MM.1S (cell line): ENCODE data around the gene MCM6.

ENCODE experiments used
- CTCF ChIP-seq: fragments of 300-600 bp; sonication (generic); IDR thresholded peaks from 2 replicates; pipeline ENCODE4 v1.5.1; 2016; ENCODE audit warnings: antibody characterized with exemption, low read length, mixed read lengths
- EZH2 ChIP-seq: fragments of 300-600 bp; sonication (generic); optimal IDR thresholded peaks from 2 replicates; pipeline ENCODE3; 2017; ENCODE audit warnings: low read depth, mild to moderate bottlenecking, antibody characterized with exemption, low read length, mixed read lengths

- TF ChIP-seq CTCF, result no peak
- no peak for TF ChIP-seq EZH2
Observed at GRCh38 chr2:135822855-135823254, 53.4 kb downstream of the MCM6 start.
